PFSK-1 (cell line): Measurements from ENCODE around the gene SMIM7.

Source experiments
- FOXP2 ChIP-seq: optimal IDR thresholded peaks from 2 replicates; pipeline ENCODE3; 2011; ENCODE audit warnings: borderline replicate concordance, control low read depth, inconsistent platforms; ENCODE audit not compliant: insufficient read depth; ENCODE audit errors: extremely low read length, extremely low read depth
- POLR2AphosphoS5 ChIP-seq: IDR thresholded peaks from 2 replicates; pipeline ENCODE4 v1.6.1; 2012; ENCODE audit warnings: low read depth, mild to moderate bottlenecking, control low read depth, low read length, moderate library complexity
- SIN3A ChIP-seq: IDR thresholded peaks from 2 replicates; pipeline ENCODE4 v1.6.1; 2012; ENCODE audit warnings: mild to moderate bottlenecking, low read length, moderate library complexity, borderline replicate concordance; ENCODE audit not compliant: insufficient read depth
- TAF1 ChIP-seq: IDR thresholded peaks from 2 replicates; pipeline ENCODE4 v1.6.1; 2012; ENCODE audit warnings: low read length, control low read depth, borderline replicate concordance; ENCODE audit not compliant: insufficient read depth
- TF ChIP-seq, protein P1 (sequence below), 2 experiments: IDR thresholded peaks; 2 replicates each; pipeline versions ENCODE4 v1.6.1 to v1.8.0; 2011 to 2012; ENCODE audit warnings: low read depth in 2 of 2, low read length in 2 of 2, control low read depth in 1 of 2, inconsistent platforms in 1 of 2, mild to moderate bottlenecking in 1 of 2, moderate library complexity in 1 of 2; ENCODE audit not compliant: insufficient read depth in 1 of 2

The SMIM7 gene

GRCh38 chr19:16673231-16673630 is 13.3 kb upstream of the SMIM7 start:
- TF ChIP-seq POLR2AphosphoS5 (no peak), FOXP2 (no peak), TAF1 (no peak), SIN3A (no peak)
- TF ChIP-seq, protein P1, sequence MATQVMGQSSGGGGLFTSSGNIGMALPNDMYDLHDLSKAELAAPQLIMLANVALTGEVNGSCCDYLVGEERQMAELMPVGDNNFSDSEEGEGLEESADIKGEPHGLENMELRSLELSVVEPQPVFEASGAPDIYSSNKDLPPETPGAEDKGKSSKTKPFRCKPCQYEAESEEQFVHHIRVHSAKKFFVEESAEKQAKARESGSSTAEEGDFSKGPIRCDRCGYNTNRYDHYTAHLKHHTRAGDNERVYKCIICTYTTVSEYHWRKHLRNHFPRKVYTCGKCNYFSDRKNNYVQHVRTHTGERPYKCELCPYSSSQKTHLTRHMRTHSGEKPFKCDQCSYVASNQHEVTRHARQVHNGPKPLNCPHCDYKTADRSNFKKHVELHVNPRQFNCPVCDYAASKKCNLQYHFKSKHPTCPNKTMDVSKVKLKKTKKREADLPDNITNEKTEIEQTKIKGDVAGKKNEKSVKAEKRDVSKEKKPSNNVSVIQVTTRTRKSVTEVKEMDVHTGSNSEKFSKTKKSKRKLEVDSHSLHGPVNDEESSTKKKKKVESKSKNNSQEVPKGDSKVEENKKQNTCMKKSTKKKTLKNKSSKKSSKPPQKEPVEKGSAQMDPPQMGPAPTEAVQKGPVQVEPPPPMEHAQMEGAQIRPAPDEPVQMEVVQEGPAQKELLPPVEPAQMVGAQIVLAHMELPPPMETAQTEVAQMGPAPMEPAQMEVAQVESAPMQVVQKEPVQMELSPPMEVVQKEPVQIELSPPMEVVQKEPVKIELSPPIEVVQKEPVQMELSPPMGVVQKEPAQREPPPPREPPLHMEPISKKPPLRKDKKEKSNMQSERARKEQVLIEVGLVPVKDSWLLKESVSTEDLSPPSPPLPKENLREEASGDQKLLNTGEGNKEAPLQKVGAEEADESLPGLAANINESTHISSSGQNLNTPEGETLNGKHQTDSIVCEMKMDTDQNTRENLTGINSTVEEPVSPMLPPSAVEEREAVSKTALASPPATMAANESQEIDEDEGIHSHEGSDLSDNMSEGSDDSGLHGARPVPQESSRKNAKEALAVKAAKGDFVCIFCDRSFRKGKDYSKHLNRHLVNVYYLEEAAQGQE (IDR thresholded peaks at IDR 0.05; ENCODE audit: insufficient read depth in 1 of 2, low read depth in 2 of 2, low read length in 2 of 2), result no peak

- TF ChIP-seq, protein P1 (IDR thresholded peaks at IDR 0.05; ENCODE audit: insufficient read depth in 1 of 2, low read depth in 2 of 2, low read length in 2 of 2), result no peak
- TF ChIP-seq SIN3A, result no peak
- no peak for TF ChIP-seq TAF1
- no peak for TF ChIP-seq FOXP2
- no peak for TF ChIP-seq POLR2AphosphoS5
Measured at GRCh38 chr19:16671652-16672274, 11.8 kb upstream of the SMIM7 start.

GRCh38 chr19:16670291-16670690 is 10.3 kb upstream of the SMIM7 start:
- TF ChIP-seq FOXP2, result no peak
- TF ChIP-seq TAF1, result no peak
- no peak for TF ChIP-seq SIN3A
- TF ChIP-seq POLR2AphosphoS5, result no peak
- TF ChIP-seq, protein P1 (IDR thresholded peaks at IDR 0.05; ENCODE audit: insufficient read depth in 1 of 2, low read depth in 2 of 2, low read length in 2 of 2), result no peak

- TF ChIP-seq, protein P1 (IDR thresholded peaks at IDR 0.05; ENCODE audit: insufficient read depth in 1 of 2, low read depth in 2 of 2, low read length in 2 of 2), result no peak
- TF ChIP-seq FOXP2 (no peak), TAF1 (no peak), POLR2AphosphoS5 (no peak), SIN3A (no peak)
Measured at GRCh38 chr19:16668176-16668575, 8.2 kb upstream of the SMIM7 start.
